K562 (cell line): Measurements from ENCODE around the gene ZMYND19. TPM values are rescaled to one million over a fixed set of nuclear protein-coding genes. Genes with fewer than 3 reads are reported as not detected.

Experiments
- ELF1 ChIP-seq: fragments of 200-800 bp; sonication (Bioruptor generic); IDR thresholded peaks from 2 replicates; pipeline ENCODE4 v1.6.1; 2016; ENCODE audit warnings: missing genetic modification characterization, missing compliant biosample characterization
- HDAC1 ChIP-seq, 2 experiments: fragments of 450-650 bp; IDR thresholded peaks; 2 replicates each; pipeline ENCODE4 v1.6.1; 2016 to 2017; ENCODE audit warnings: inconsistent platforms in 1 of 2, mild to moderate bottlenecking in 1 of 2, moderate library complexity in 1 of 2
- NELFE ChIP-seq: IDR thresholded peaks from 2 replicates; pipeline ENCODE4 v1.6.1; 2011; ENCODE audit warnings: mild to moderate bottlenecking; ENCODE audit not compliant: insufficient read depth, insufficient read length
- NRF1 ChIP-seq, 2 experiments: fragments of 450-650 bp; IDR thresholded peaks in 1 of 2; conservative IDR thresholded peaks in 1 of 2; 2 replicates each; pipeline ENCODE4 v1.6.1; 2014; ENCODE audit warnings: mild to moderate bottlenecking in 2 of 2
- RBBP5 ChIP-seq: fragments of 200-600 bp; sonication (generic); IDR thresholded peaks from 2 replicates; pipeline ENCODE4 v1.6.1; 2012; ENCODE audit warnings: borderline replicate concordance, mild to moderate bottlenecking, low read length, control low read depth, inconsistent platforms; ENCODE audit not compliant: insufficient read depth, poor library complexity, severe bottlenecking
- TRIM28 ChIP-seq: fragments of 450-650 bp; IDR thresholded peaks from 2 replicates; pipeline ENCODE4 v1.6.1; 2017
- polyA plus RNA-seq, 8 experiments: library from polyadenylated mRNA; depleted of rRNA in 4 of 8; stranded (reverse) in 5 of 8; unstranded in 3 of 8; fragments of >200 nt; fragmentation: Nextera tagmentation in 2 of 8; fragmentation: Illumina TruSeq in 1 of 8; extraction: Ambion mirVana in 2 of 8; extraction: Trizol in 1 of 8; gene quantifications; 2 replicates each; pipeline versions ENCODE4 v1.2.1 to v1.2.3, GENCODE V29; 2011 to 2014; ENCODE audit warnings: inconsistent platforms in 1 of 8, missing spikeins in 1 of 8
- total RNA-seq, 7 experiments: library from RNA; depleted of rRNA in 6 of 7; stranded (reverse); fragments of >200 nt in 6 of 7; fragmentation: Illumina TruSeq in 2 of 7; extraction: Trizol in 2 of 7; gene quantifications; 2 replicates each; pipeline versions ENCODE4 v1.2.1 to v1.2.3, GENCODE V29; 2011 to 2021; ENCODE audit warnings: low replicate concordance in 1 of 7
- TF ChIP-seq, protein P1 (sequence below): sonication (generic); formaldehyde crosslinking; IDR thresholded peaks from 2 replicates; pipeline ENCODE4 v1.8.0; 2022; ENCODE audit warnings: mild to moderate bottlenecking, missing genetic modification reagents
- TF ChIP-seq, protein P2 (sequence below): sonication (generic); IDR thresholded peaks from 2 replicates; pipeline ENCODE4 v1.6.1; 2016
- TF ChIP-seq, protein P3 (sequence below): sonication (generic); formaldehyde crosslinking; IDR thresholded peaks from 2 replicates; pipeline ENCODE4 v1.9.0; 2022; ENCODE audit warnings: mild to moderate bottlenecking, missing genetic modification reagents
- TF ChIP-seq, protein P4 (sequence below), 2 experiments: fragments of 450-650 bp in 1 of 2; sonication (generic) in 1 of 2; formaldehyde crosslinking in 1 of 2; IDR thresholded peaks; 2 replicates each; pipeline versions ENCODE4 v1.7.1 to v1.9.0; 2016 to 2022; ENCODE audit warnings: inconsistent platforms in 1 of 2, mild to moderate bottlenecking in 1 of 2, missing genetic modification reagents in 1 of 2

Gene ZMYND19
- total and polyA plus RNA-seq, 9 of the 15 experiments (the other 6 are each of a cell fraction or from before 2014, with no cell fraction given), result 1.0 to 86.7 (median 44.0) TPM

DNA sequence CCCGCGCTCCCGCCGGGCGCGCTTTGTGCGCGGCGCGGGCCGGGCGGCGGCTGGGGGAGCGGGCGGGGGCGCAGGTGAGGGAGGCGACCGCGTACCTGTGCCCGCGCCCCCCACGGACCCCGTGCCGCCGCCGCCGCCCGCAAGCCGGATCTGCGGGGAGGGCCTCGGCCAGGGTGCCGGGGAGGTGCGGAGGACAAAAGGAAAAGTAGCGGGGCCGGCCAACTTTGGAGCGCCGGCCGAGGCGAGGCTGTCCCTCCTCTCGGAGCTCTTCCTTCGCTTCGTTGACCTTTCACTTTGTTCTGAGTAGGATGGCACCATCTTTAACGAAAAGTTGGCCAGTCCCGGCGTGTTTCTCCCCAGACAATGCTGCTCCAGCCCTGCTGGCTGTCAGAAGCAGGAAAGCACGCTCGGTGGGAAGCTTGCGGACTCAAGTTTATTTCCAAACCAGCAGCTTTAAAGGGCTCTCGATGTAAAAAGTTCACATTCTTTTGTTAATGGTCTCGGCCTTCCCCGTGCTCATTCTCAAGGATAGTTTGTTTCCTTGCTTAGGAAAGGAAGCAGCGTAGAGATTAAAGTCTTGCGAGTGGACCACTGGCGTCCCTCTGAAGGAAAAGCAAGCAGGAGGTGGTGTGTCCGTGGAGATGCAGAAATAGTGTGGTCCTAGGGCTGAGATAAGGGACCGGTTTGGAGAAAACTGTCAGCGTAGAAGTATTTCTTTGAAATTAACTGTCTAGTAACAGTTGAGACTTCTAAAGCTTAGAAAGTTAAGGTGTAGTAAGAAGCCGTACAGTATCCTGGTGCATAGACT, 29.1 kb upstream of the ZMYND19 start (continued):
- TF ChIP-seq, protein P1, sequence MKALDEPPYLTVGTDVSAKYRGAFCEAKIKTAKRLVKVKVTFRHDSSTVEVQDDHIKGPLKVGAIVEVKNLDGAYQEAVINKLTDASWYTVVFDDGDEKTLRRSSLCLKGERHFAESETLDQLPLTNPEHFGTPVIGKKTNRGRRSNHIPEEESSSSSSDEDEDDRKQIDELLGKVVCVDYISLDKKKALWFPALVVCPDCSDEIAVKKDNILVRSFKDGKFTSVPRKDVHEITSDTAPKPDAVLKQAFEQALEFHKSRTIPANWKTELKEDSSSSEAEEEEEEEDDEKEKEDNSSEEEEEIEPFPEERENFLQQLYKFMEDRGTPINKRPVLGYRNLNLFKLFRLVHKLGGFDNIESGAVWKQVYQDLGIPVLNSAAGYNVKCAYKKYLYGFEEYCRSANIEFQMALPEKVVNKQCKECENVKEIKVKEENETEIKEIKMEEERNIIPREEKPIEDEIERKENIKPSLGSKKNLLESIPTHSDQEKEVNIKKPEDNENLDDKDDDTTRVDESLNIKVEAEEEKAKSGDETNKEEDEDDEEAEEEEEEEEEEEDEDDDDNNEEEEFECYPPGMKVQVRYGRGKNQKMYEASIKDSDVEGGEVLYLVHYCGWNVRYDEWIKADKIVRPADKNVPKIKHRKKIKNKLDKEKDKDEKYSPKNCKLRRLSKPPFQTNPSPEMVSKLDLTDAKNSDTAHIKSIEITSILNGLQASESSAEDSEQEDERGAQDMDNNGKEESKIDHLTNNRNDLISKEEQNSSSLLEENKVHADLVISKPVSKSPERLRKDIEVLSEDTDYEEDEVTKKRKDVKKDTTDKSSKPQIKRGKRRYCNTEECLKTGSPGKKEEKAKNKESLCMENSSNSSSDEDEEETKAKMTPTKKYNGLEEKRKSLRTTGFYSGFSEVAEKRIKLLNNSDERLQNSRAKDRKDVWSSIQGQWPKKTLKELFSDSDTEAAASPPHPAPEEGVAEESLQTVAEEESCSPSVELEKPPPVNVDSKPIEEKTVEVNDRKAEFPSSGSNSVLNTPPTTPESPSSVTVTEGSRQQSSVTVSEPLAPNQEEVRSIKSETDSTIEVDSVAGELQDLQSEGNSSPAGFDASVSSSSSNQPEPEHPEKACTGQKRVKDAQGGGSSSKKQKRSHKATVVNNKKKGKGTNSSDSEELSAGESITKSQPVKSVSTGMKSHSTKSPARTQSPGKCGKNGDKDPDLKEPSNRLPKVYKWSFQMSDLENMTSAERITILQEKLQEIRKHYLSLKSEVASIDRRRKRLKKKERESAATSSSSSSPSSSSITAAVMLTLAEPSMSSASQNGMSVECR (CRISPR knock-in tag), result peak; percentile 28; the same call in 1 of the 2 replicates
- peak; percentile 60 for TF ChIP-seq RBBP5
- TF ChIP-seq HDAC1 (IDR thresholded peaks at IDR 0.05), result 0 out of 4 replicates have a peak, but pooled peaks of 1 of the 2 experiments have one; percentile 48
- TF ChIP-seq, protein P2, sequence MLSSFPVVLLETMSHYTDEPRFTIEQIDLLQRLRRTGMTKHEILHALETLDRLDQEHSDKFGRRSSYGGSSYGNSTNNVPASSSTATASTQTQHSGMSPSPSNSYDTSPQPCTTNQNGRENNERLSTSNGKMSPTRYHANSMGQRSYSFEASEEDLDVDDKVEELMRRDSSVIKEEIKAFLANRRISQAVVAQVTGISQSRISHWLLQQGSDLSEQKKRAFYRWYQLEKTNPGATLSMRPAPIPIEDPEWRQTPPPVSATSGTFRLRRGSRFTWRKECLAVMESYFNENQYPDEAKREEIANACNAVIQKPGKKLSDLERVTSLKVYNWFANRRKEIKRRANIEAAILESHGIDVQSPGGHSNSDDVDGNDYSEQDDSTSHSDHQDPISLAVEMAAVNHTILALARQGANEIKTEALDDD, result no peak
- 0 out of 4 replicates have a peak, but pooled peaks have one; percentile 10 to 18 for TF ChIP-seq NRF1 (conservative IDR thresholded peaks at IDR 0.05 in 1 of 2, IDR thresholded peaks at IDR 0.05 in 1 of 2)
- no peak for TF ChIP-seq TRIM28
- TF ChIP-seq, protein P3, sequence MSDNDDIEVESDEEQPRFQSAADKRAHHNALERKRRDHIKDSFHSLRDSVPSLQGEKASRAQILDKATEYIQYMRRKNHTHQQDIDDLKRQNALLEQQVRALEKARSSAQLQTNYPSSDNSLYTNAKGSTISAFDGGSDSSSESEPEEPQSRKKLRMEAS (CRISPR knock-in tag), result peak; percentile 35; the same call in 1 of the 2 replicates
- TF ChIP-seq, protein P4, sequence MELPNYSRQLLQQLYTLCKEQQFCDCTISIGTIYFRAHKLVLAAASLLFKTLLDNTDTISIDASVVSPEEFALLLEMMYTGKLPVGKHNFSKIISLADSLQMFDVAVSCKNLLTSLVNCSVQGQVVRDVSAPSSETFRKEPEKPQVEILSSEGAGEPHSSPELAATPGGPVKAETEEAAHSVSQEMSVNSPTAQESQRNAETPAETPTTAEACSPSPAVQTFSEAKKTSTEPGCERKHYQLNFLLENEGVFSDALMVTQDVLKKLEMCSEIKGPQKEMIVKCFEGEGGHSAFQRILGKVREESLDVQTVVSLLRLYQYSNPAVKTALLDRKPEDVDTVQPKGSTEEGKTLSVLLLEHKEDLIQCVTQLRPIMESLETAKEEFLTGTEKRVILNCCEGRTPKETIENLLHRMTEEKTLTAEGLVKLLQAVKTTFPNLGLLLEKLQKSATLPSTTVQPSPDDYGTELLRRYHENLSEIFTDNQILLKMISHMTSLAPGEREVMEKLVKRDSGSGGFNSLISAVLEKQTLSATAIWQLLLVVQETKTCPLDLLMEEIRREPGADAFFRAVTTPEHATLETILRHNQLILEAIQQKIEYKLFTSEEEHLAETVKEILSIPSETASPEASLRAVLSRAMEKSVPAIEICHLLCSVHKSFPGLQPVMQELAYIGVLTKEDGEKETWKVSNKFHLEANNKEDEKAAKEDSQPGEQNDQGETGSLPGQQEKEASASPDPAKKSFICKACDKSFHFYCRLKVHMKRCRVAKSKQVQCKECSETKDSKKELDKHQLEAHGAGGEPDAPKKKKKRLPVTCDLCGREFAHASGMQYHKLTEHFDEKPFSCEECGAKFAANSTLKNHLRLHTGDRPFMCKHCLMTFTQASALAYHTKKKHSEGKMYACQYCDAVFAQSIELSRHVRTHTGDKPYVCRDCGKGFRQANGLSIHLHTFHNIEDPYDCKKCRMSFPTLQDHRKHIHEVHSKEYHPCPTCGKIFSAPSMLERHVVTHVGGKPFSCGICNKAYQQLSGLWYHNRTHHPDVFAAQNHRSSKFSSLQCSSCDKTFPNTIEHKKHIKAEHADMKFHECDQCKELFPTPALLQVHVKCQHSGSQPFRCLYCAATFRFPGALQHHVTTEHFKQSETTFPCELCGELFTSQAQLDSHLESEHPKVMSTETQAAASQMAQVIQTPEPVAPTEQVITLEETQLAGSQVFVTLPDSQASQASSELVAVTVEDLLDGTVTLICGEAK (IDR thresholded peaks at IDR 0.05), result 0 out of 2 replicates have a peak, but pooled peaks have one; percentile 19
- TF ChIP-seq, protein P4 (CRISPR knock-in tag; IDR thresholded peaks at IDR 0.05), result no peak
- no peak for TF ChIP-seq ELF1 (tag)
- TF ChIP-seq NELFE, result no peak
